Heart right ventricle (tissue), 16 donors: ENCODE data around the gene POLE. TPM values are rescaled to one million over a fixed set of nuclear protein-coding genes. Genes with fewer than 3 reads are reported as not detected.

Experiments used
- ATAC-seq, 8 donors: fragments of 200-7000 bp; cut with Tn5 transposase; one replicate each; pipeline ENCODE4 v1.9.1; 2020; ENCODE audit warnings: mild to moderate bottlenecking in 8 of 8, moderate library complexity in 8 of 8, moderate number of reproducible peaks in 1 of 8
- DNase-seq, 2 donors: peaks; one replicate each; pipeline ENCODE4 v3.0.0-alpha.2; 2020
- H3K27ac ChIP-seq, 10 donors: fragments of 200-600 bp; sonication (generic) in 2 of 10; one replicate each; pipeline versions ENCODE4 v1.5.0 to v1.8.0; 2020 to 2022; ENCODE audit warnings: mild to moderate bottlenecking in 3 of 10
- H3K27me3 ChIP-seq, 7 donors: fragments of 200-600 bp; one replicate each; pipeline ENCODE4 v1.8.0; 2021 to 2022; ENCODE audit warnings: mild to moderate bottlenecking in 2 of 7
- H3K36me3 ChIP-seq, 9 donors: fragments of 200-600 bp; sonication (generic) in 1 of 9; one replicate each; pipeline versions ENCODE4 v1.5.0 to v1.8.0; 2020 to 2022; ENCODE audit warnings: mild to moderate bottlenecking in 2 of 9
- H3K4me1 ChIP-seq, 9 donors: fragments of 200-600 bp; sonication (generic) in 1 of 9; one replicate each; pipeline versions ENCODE4 v1.5.0 to v1.8.0; 2020 to 2022; ENCODE audit warnings: mild to moderate bottlenecking in 4 of 9
- H3K4me3 ChIP-seq, 10 donors: fragments of 200-600 bp; sonication (generic) in 2 of 10; one replicate each; pipeline versions ENCODE4 v1.5.0 to v1.8.0; 2020 to 2022; ENCODE audit warnings: mild to moderate bottlenecking in 7 of 10, moderate library complexity in 2 of 10
- H3K9me3 ChIP-seq, 11 donors: fragments of 200-600 bp in 10 of 11; sonication (generic) in 2 of 11; one replicate each; pipeline versions ENCODE4 v1.5.0 to v1.8.0; 2013 to 2022; ENCODE audit warnings: mild to moderate bottlenecking in 2 of 11, control low read depth in 1 of 11, moderate library complexity in 1 of 11
- WGBS, 2 donors: extraction: QIAGEN DNeasy Blood & Tissue Kit; methylation state at CpG; one replicate each; pipeline ENCODE4 v1.1.7; 2013; ENCODE audit warnings: inconsistent platforms in 1 of 2; 5-methylcytosine and 5-hydroxymethylcytosine counted together
- intact Hi-C, 10 donors: fragments of 100-400 bp; cut with DNase I; formaldehyde crosslinking; loops; one replicate each; pipeline versions ENCODE4 v1.11.1 to v1.14.2; 2022
- long read RNA-seq, 3 donors: library from polyadenylated mRNA; unstranded; transcript quantifications; one replicate each; pipeline ENCODE4 v2.0.0, GENCODE V29; 2020 to 2021
- polyA plus RNA-seq, 2 donors: library from polyadenylated mRNA; stranded (reverse); fragments of 200-250 nt; gene quantifications; one replicate each; pipeline ENCODE4 v1.2.3, GENCODE V29; 2013
- total RNA-seq, 10 donors: library from RNA; stranded (reverse); fragmentation: NEBNext Ultra II Directional in 3 of 10; extraction: Animal tissue kit (Norgen Biotek cat#: 25700) in 3 of 10; gene quantifications; one replicate each; pipeline versions ENCODE4 v1.2.1 to v1.2.4, GENCODE V29; 2021 to 2023
- TF ChIP-seq, protein P1 (sequence below), 9 donors: fragments of 200-600 bp; sonication (generic) in 2 of 9; IDR thresholded peaks; one replicate each; pipeline versions ENCODE4 v1.5.0 to v1.8.0; 2021 to 2022; ENCODE audit warnings: antibody characterized with exemption in 9 of 9, mild to moderate bottlenecking in 5 of 9, moderate library complexity in 1 of 9
- donor health status: Arrhythmogenic right ventricular cardiomyopathy.
- donor health status: ischemic (EF 13 %, LVEDD 7.1; RV severe dilation, severe dysfunction).
- donor health status: healthy with polysubstance abuse.
- donor health status: DM: no; HTN: yes; CAD: no.
- donor health status: DM: no; HTN: no; CAD: no.
- donor health status: ischemic (EF 25% LVEDD 6.9; RV normal size, moderate dysfunction).
- donor health status: ischemic (EF 25% LVEDD 5.7; RV mildly dilated, moderate dysfunction).
- donor health status: healthy.
- donor health status: DM: yes; HTN: yes; CAD: no.
- donor health status: Ischemic cardiomyopathy.
- donor health status: ischemic (EF 35%, LVEDD 5.7; RV mildly dilated, moderate dysfunction).
- donor health status: nonischemic (EF 11% LVEDD 7.7; RV severe dilation, severe dysfunction).
- donor health status: DM: yes; HTN: yes; CAD: no.
- donor health status: PGD.
- donor health status: ischemic (EF 29% LVEDD 5.4; RV normal size, mild dysfunction).
- donor health status: nonischemic (EF 23%, LVEDD 6.1; RV moderate dilation, normal function).

POLE gene
- total RNA-seq = 10 to 100 TPM in 4 of 10 donors, 1 to 10 TPM in 6; 6.8 to 22.8 (median 8.8) TPM
- 10 to 100 TPM; 11.2 to 25.8 TPM for polyA plus RNA-seq
- long read RNA-seq, donor 1, partial matches to known transcripts = 8 of 13 reads
- long read RNA-seq, donor 1, other reads (novel, unspliced or antisense) = 4 of 13 reads
- long read RNA-seq, donor 2, partial matches to known transcripts = 5 of 8 reads
- long read RNA-seq, donor 2, other reads (novel, unspliced or antisense) = 2 of 8 reads
- long read RNA-seq, donor 3, partial matches to known transcripts = 11 of 16 reads
- long read RNA-seq, donor 3, other reads (novel, unspliced or antisense) = 3 of 16 reads

GRCh38 chr12:132687211-132688164 lies at the start of gene POLE, which contains the start of gene PXMP2:
Gene POLE (minus strand): TSS chr12:132687342. CDS start chr12:132687315, 27 bp downstream.
Gene PXMP2 (plus strand): TSS chr12:132687587. CDS start chr12:132687671, 84 bp downstream.
- no peaks in the 10 kb centered on the region for H3K9me3 ChIP-seq
- intact Hi-C loops = no loop called here
- no peaks in the 10 kb centered on the region for H3K27me3 ChIP-seq
- H3K27ac ChIP-seq = peak within 1 kb of the TSS; percentile 5 to 88 (median 68)
- peaks cover 3 to 17% (median 11%) of the 10 kb centered on the region in 9 donors for H3K4me1 ChIP-seq
- H3K36me3 ChIP-seq = no peaks in the 10 kb centered on the region
- WGBS, 2 donors = 0 to 1% methylated on average over 134 of the region's 134 CpGs
- TF ChIP-seq, protein P1, sequence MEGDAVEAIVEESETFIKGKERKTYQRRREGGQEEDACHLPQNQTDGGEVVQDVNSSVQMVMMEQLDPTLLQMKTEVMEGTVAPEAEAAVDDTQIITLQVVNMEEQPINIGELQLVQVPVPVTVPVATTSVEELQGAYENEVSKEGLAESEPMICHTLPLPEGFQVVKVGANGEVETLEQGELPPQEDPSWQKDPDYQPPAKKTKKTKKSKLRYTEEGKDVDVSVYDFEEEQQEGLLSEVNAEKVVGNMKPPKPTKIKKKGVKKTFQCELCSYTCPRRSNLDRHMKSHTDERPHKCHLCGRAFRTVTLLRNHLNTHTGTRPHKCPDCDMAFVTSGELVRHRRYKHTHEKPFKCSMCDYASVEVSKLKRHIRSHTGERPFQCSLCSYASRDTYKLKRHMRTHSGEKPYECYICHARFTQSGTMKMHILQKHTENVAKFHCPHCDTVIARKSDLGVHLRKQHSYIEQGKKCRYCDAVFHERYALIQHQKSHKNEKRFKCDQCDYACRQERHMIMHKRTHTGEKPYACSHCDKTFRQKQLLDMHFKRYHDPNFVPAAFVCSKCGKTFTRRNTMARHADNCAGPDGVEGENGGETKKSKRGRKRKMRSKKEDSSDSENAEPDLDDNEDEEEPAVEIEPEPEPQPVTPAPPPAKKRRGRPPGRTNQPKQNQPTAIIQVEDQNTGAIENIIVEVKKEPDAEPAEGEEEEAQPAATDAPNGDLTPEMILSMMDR (IDR thresholded peaks at IDR 0.05) = peak in 1 of 9 donors; percentile 18
- ATAC-seq = peak; percentile 98 to 100 (median 99)
- peak within 1 kb of the TSS; percentile 56 to 99 (median 72) for H3K4me3 ChIP-seq
- peak; percentile 97 for DNase-seq

- no peaks in the 10 kb centered on the region for H3K27me3 ChIP-seq
- no peak for DNase-seq
- WGBS, 2 donors = 93 to 94% methylated on average over 15 of the region's 15 CpGs
Observed at GRCh38 chr12:132736913-132737312, 49.8 kb upstream of the POLE start.

DNA sequence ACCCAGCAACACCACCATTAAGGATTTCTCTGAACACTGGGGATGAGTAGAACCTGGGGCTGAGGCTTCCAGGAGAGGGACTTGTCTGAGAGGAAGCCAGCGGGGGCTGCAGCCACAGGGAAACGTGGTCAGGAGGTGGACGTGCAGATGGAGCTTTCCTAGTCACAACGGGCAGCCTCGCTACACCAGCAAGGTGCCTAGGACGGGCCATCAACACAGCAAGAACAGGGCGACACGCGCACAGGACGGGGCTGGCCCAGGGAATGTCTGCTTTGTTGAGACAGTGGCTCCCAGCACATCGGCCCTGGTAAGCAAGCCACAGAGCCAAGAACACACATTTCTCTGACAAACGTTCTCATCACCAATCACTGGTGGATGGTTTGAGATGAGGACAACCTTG lies 49.2 kb upstream of the POLE start:
- intact Hi-C loops = no loop called here
- Histone ChIP-seq H3K27me3 (no peaks in the 10 kb centered on the region), H3K27ac (peak overlapping the region in 1 of 10 donors; percentile 14), H3K4me1 (peaks cover 0 to 23% (median 14%) of the 10 kb centered on the region in 9 donors), H3K36me3 (peaks cover 4 to 99% (median 61%) of the 10 kb centered on the region in 9 donors), H3K9me3 (no peaks in the 10 kb centered on the region), H3K4me3 (no peak overlapping the region)
- no peak for ATAC-seq
- no peak for DNase-seq
- 92% methylated on average over 12 of the region's 12 CpGs for WGBS, 2 donors
- TF ChIP-seq, protein P1 (IDR thresholded peaks at IDR 0.05) = no peak

More at GRCh38 chr12:132736913-132737312, 49.8 kb upstream of the POLE start:
- TF ChIP-seq, protein P1 (IDR thresholded peaks at IDR 0.05) = no peak
- H3K4me1 ChIP-seq = peaks cover 0 to 27% (median 14%) of the 10 kb centered on the region in 9 donors
- no peak for ATAC-seq
- H3K36me3 ChIP-seq = peaks cover 0 to 99% (median 60%) of the 10 kb centered on the region in 9 donors
- intact Hi-C loops = no loop called here
- H3K4me3 ChIP-seq = no peak overlapping the region
- peak overlapping the region in 1 of 10 donors; percentile 14 for H3K27ac ChIP-seq
- H3K9me3 ChIP-seq = no peaks in the 10 kb centered on the region

GRCh38 chr12:132735496-132735895 lies 48.4 kb upstream of the POLE start:
- Histone ChIP-seq H3K27ac (no peak overlapping the region), H3K4me3 (no peak overlapping the region), H3K36me3 (peaks cover 4 to 99% (median 62%) of the 10 kb centered on the region in 9 donors), H3K9me3 (no peaks in the 10 kb centered on the region), H3K27me3 (no peaks in the 10 kb centered on the region), H3K4me1 (peaks cover 0 to 14% (median 8%) of the 10 kb centered on the region in 9 donors)
- no peak for ATAC-seq
- DNase-seq = no peak
- 81 to 93% methylated on average over 20 of the region's 20 CpGs for WGBS, 2 donors
- intact Hi-C loops = no loop called here
- TF ChIP-seq, protein P1 (IDR thresholded peaks at IDR 0.05) = no peak
